Measurements from ENCODE around the gene CYP26C1. TPM values are rescaled to one million over a fixed set of nuclear protein-coding genes. Genes with fewer than 3 reads are reported as not detected.

CYP26C1 gene
- not detected for polyA plus RNA-seq (2012; ENCODE audit: missing spikeins)

GRCh38 chr10:93059975-93060886 lies at the start of gene CYP26C1:
CYP26C1 (plus strand) TSS chr10:93060798; CDS start chr10:93061264, 466 bp downstream.
- TF ChIP-seq TAF1 (IDR thresholded peaks at IDR 0.05; ENCODE audit: borderline replicate concordance, low read depth, low read length) (no peak), POLR2AphosphoS5 (IDR thresholded peaks at IDR 0.05; ENCODE audit: low read depth, low read length) (no peak), POLR2A (IDR thresholded peaks at IDR 0.05; ENCODE audit: low read depth, low read length) (no peak)

GRCh38 chr10:93015722-93016121 lies 44.9 kb upstream of the CYP26C1 start:
- FAIRE-seq = no peak
- TF ChIP-seq TAF1 (IDR thresholded peaks at IDR 0.05; ENCODE audit: borderline replicate concordance, low read depth, low read length) (no peak), POLR2AphosphoS5 (IDR thresholded peaks at IDR 0.05; ENCODE audit: low read depth, low read length) (no peak), POLR2A (IDR thresholded peaks at IDR 0.05; ENCODE audit: low read depth, low read length) (no peak)

More at GRCh38 chr10:93059975-93060886, at the start of gene CYP26C1:
- FAIRE-seq = no peak
- DNase-seq (ENCODE audit: insufficient read length) = no peak

GRCh38 chr10:93023013-93023650 lies 37.5 kb upstream of the CYP26C1 start:
- FAIRE-seq = no peak
- no peak for TF ChIP-seq POLR2AphosphoS5 (IDR thresholded peaks at IDR 0.05; ENCODE audit: low read depth, low read length)
- no peak for TF ChIP-seq POLR2A (IDR thresholded peaks at IDR 0.05; ENCODE audit: low read depth, low read length)
- TF ChIP-seq TAF1 (IDR thresholded peaks at IDR 0.05; ENCODE audit: borderline replicate concordance, low read depth, low read length) = no peak

More at GRCh38 chr10:93015722-93016121, 44.9 kb upstream of the CYP26C1 start:
- DNase-seq (ENCODE audit: insufficient read length) = no peak

GRCh38 chr10:93026072-93026471 lies 34.5 kb upstream of the CYP26C1 start:
- no peak for DNase-seq (ENCODE audit: insufficient read length)
- no peak for TF ChIP-seq POLR2A (IDR thresholded peaks at IDR 0.05; ENCODE audit: low read depth, low read length)
- TF ChIP-seq POLR2AphosphoS5 (IDR thresholded peaks at IDR 0.05; ENCODE audit: low read depth, low read length) = no peak
- TF ChIP-seq TAF1 (IDR thresholded peaks at IDR 0.05; ENCODE audit: borderline replicate concordance, low read depth, low read length) = no peak
- no peak for FAIRE-seq

More at GRCh38 chr10:93023013-93023650, 37.5 kb upstream of the CYP26C1 start:
- no peak for DNase-seq (ENCODE audit: insufficient read length)

GRCh38 chr10:93027508-93027907 lies 33.1 kb upstream of the CYP26C1 start:
- DNase-seq (ENCODE audit: insufficient read length) (no peak), FAIRE-seq (no peak)
- no peak for TF ChIP-seq POLR2AphosphoS5 (IDR thresholded peaks at IDR 0.05; ENCODE audit: low read depth, low read length)
- no peak for TF ChIP-seq TAF1 (IDR thresholded peaks at IDR 0.05; ENCODE audit: borderline replicate concordance, low read depth, low read length)
- no peak for TF ChIP-seq POLR2A (IDR thresholded peaks at IDR 0.05; ENCODE audit: low read depth, low read length)

GRCh38 chr10:93028883-93029282 lies 31.7 kb upstream of the CYP26C1 start:
- DNase-seq (ENCODE audit: insufficient read length) = no peak
- no peak for FAIRE-seq
- TF ChIP-seq POLR2A (IDR thresholded peaks at IDR 0.05; ENCODE audit: low read depth, low read length) = no peak
- no peak for TF ChIP-seq TAF1 (IDR thresholded peaks at IDR 0.05; ENCODE audit: borderline replicate concordance, low read depth, low read length)
- TF ChIP-seq POLR2AphosphoS5 (IDR thresholded peaks at IDR 0.05; ENCODE audit: low read depth, low read length) = no peak

- FAIRE-seq = no peak
- TF ChIP-seq POLR2AphosphoS5 (IDR thresholded peaks at IDR 0.05; ENCODE audit: low read depth, low read length) = no peak
- DNase-seq (ENCODE audit: insufficient read length) = no peak
Measured at GRCh38 chr10:93030409-93030808, 30.2 kb upstream of the CYP26C1 start.

- DNase-seq (ENCODE audit: insufficient read length) = no peak
- TF ChIP-seq POLR2AphosphoS5 (IDR thresholded peaks at IDR 0.05; ENCODE audit: low read depth, low read length) (no peak), POLR2A (IDR thresholded peaks at IDR 0.05; ENCODE audit: low read depth, low read length) (no peak), TAF1 (IDR thresholded peaks at IDR 0.05; ENCODE audit: borderline replicate concordance, low read depth, low read length) (no peak)
- FAIRE-seq = peak; percentile 64
Measured at GRCh38 chr10:93032105-93032808, 28.3 kb upstream of the CYP26C1 start.

GRCh38 chr10:93032809-93033137 lies 27.8 kb upstream of the CYP26C1 start:
- FAIRE-seq (no peak), DNase-seq (ENCODE audit: insufficient read length) (no peak)
- TF ChIP-seq TAF1 (IDR thresholded peaks at IDR 0.05; ENCODE audit: borderline replicate concordance, low read depth, low read length) (no peak), POLR2A (IDR thresholded peaks at IDR 0.05; ENCODE audit: low read depth, low read length) (no peak), POLR2AphosphoS5 (IDR thresholded peaks at IDR 0.05; ENCODE audit: low read depth, low read length) (no peak)

- DNase-seq (ENCODE audit: insufficient read length) (no peak), FAIRE-seq (no peak)
- TF ChIP-seq POLR2A (IDR thresholded peaks at IDR 0.05; ENCODE audit: low read depth, low read length) (no peak), POLR2AphosphoS5 (IDR thresholded peaks at IDR 0.05; ENCODE audit: low read depth, low read length) (no peak), TAF1 (IDR thresholded peaks at IDR 0.05; ENCODE audit: borderline replicate concordance, low read depth, low read length) (no peak)
Measured at GRCh38 chr10:93034426-93034825, 26.2 kb upstream of the CYP26C1 start.

- no peak for DNase-seq (ENCODE audit: insufficient read length)
- TF ChIP-seq POLR2AphosphoS5 (IDR thresholded peaks at IDR 0.05; ENCODE audit: low read depth, low read length) = no peak
- TF ChIP-seq TAF1 (IDR thresholded peaks at IDR 0.05; ENCODE audit: borderline replicate concordance, low read depth, low read length) = no peak
- TF ChIP-seq POLR2A (IDR thresholded peaks at IDR 0.05; ENCODE audit: low read depth, low read length) = no peak
- no peak for FAIRE-seq
Measured at GRCh38 chr10:93039110-93039509, 21.5 kb upstream of the CYP26C1 start.
